HCT116 (cell line): ENCODE measurements around the gene UBE2F. TPM values are rescaled to one million over a fixed set of nuclear protein-coding genes. Genes with fewer than 3 reads are reported as not detected.

ENCODE experiments used
- ATAC-seq: fragments of 200-7000 bp; cut with Tn5 transposase; 2 replicates; pipeline ENCODE4 v1.9.1; 2020; ENCODE audit warnings: mild to moderate bottlenecking, moderate library complexity
- BruUV-seq: library from RNA; stranded (reverse); fragments of 400-500 nt; replicated peaks from 2 replicates; lab custom pipeline; 2021; lab: Mats Ljungman, UMichigan
- CTCF ChIA-PET: fragments of 300-600 bp; sonication (Branson Sonifier 250); formaldehyde crosslinking; loops from one replicate; lab custom pipeline; 2021; ENCODE audit warnings: antibody characterized with exemption; lab: Charles Lee
- POLR2A ChIA-PET: fragments of 300-600, 350-600 bp; sonication (Branson Sonifier 250); formaldehyde crosslinking; loops from one replicate; lab custom pipeline; 2021; ENCODE audit warnings: antibody characterized with exemption; lab: Charles Lee
- RAD21 ChIA-PET, 2 experiments: fragments of 300-600 bp; sonication (Branson Sonifier 250); formaldehyde crosslinking; loops; one replicate each; lab custom pipeline; 2023; ENCODE audit warnings: low total read pairs in 2 of 2; ENCODE audit not compliant: uncharacterized antibody in 2 of 2, unreplicated experiment in 2 of 2, low non-redundant PET in 1 of 2; lab: Charles Lee
- DNase-seq: peaks from one replicate; pipeline ENCODE4 v3.0.0-alpha.2; 2010; ENCODE audit warnings: low read depth, low spot score
- H2AFZ ChIP-seq: fragments of 200-600 bp; shearing (Covaris generic), sonication (generic); 2 replicates; pipeline ENCODE4 v1.6.1; 2017; ENCODE audit warnings: low read depth, mixed run types, mixed read lengths, antibody characterized with exemption, low read length; ENCODE audit not compliant: poor library complexity, severe bottlenecking
- H3K27ac ChIP-seq: 2 replicates; pipeline ENCODE4 v1.5.1; 2012; ENCODE audit warnings: low read depth, low read length
- H3K27me3 ChIP-seq: fragments of 200-600 bp; sonication (generic); 2 replicates; pipeline ENCODE4 v1.6.1; 2016; ENCODE audit warnings: mixed run types, low read length, mixed read lengths; ENCODE audit not compliant: insufficient read depth
- H3K36me3 ChIP-seq, 2 experiments: fragments of 200-500 bp in 1 of 2; fragments of 200-600 bp in 1 of 2; sonication (Bioruptor generic) in 1 of 2; sonication (generic) in 1 of 2; 2 replicates each; pipeline versions ENCODE4 v1.5.1 to v1.6.1; 2014 to 2016; ENCODE audit warnings: low read length in 2 of 2, inconsistent platforms in 1 of 2, mixed read lengths in 1 of 2, mixed run types in 1 of 2; ENCODE audit not compliant: insufficient read depth in 2 of 2, control insufficient read depth in 1 of 2
- H3K4me1 ChIP-seq, 2 experiments: fragments of 200-600 bp in 1 of 2; sonication (generic) in 1 of 2; 2 replicates each; pipeline versions ENCODE4 v1.5.1 to v1.6.1; 2012 to 2017; ENCODE audit warnings: low read length in 2 of 2, inconsistent platforms in 1 of 2, mild to moderate bottlenecking in 1 of 2, mixed read lengths in 1 of 2, mixed run types in 1 of 2, moderate library complexity in 1 of 2; ENCODE audit not compliant: insufficient read depth in 2 of 2, control insufficient read depth in 1 of 2
- H3K4me2 ChIP-seq: fragments of 200-600 bp; sonication (generic); 2 replicates; pipeline ENCODE4 v1.6.1; 2017; ENCODE audit warnings: mixed run types, low read length, mixed read lengths
- H3K4me3 ChIP-seq, 2 experiments: fragments of 200-600 bp in 1 of 2; sonication (generic) in 1 of 2; replicated peaks in 1 of 2; 2 replicates each; pipeline ENCODE4 v1.5.1; 2011 to 2016; ENCODE audit warnings: low read length in 2 of 2, control low read depth in 1 of 2, low read depth in 1 of 2, mild to moderate bottlenecking in 1 of 2, mixed read lengths in 1 of 2, mixed run types in 1 of 2
- H3K79me2 ChIP-seq: fragments of 200-600 bp; sonication (generic); 2 replicates; pipeline ENCODE4 v1.6.1; 2017; ENCODE audit warnings: mild to moderate bottlenecking, mixed run types, low read length, moderate library complexity, mixed read lengths; ENCODE audit not compliant: insufficient read depth
- H3K9ac ChIP-seq: fragments of 200-600 bp; sonication (generic); 2 replicates; pipeline ENCODE4 v1.6.1; 2016; ENCODE audit warnings: low read length, mixed read lengths
- H3K9me2 ChIP-seq: fragments of 200-600 bp; sonication (generic), shearing (Covaris generic); 2 replicates; pipeline ENCODE4 v1.6.1; 2017; ENCODE audit warnings: mixed run types, mild to moderate bottlenecking, moderate library complexity; ENCODE audit not compliant: insufficient read depth
- H3K9me3 ChIP-seq, 2 experiments: fragments of 200-500 bp in 1 of 2; fragments of 200-600 bp in 1 of 2; sonication (Bioruptor generic) in 1 of 2; sonication (generic) in 1 of 2; 2 replicates each; pipeline ENCODE4 v1.6.1; 2014 to 2017; ENCODE audit warnings: low read length in 2 of 2, mixed read lengths in 2 of 2, inconsistent platforms in 1 of 2, low read depth in 1 of 2, mild to moderate bottlenecking in 1 of 2, mixed run types in 1 of 2, moderate library complexity in 1 of 2; ENCODE audit not compliant: control insufficient read depth in 1 of 2, insufficient read depth in 1 of 2
- H4K20me1 ChIP-seq: fragments of 200-600 bp; sonication (generic), shearing (Covaris generic); 2 replicates; pipeline ENCODE4 v1.6.1; 2017; ENCODE audit warnings: mixed run types, mild to moderate bottlenecking, moderate library complexity; ENCODE audit not compliant: insufficient read depth
- EGR1 ChIP-seq: IDR thresholded peaks from 2 replicates; pipeline ENCODE4 v1.6.1; 2012; ENCODE audit warnings: low read depth
- POLR2A ChIP-seq: IDR thresholded peaks from 2 replicates; pipeline ENCODE4 v1.7.0; 2011; ENCODE audit warnings: borderline replicate concordance; ENCODE audit not compliant: insufficient read depth, insufficient read length; ENCODE audit errors: extremely low read depth
- TCF7L2 ChIP-seq: IDR thresholded peaks from 2 replicates; pipeline ENCODE4 v1.7.0; 2011; ENCODE audit warnings: borderline replicate concordance, inconsistent platforms; ENCODE audit not compliant: insufficient read depth, insufficient read length; ENCODE audit errors: extremely low read depth
- intact Hi-C: fragments of 100-400 bp; cut with micrococcal nuclease; formaldehyde crosslinking; loops from 2 replicates; pipeline ENCODE4 v1.10.0; 2022
- total RNA-seq: library from RNA; stranded (reverse); gene quantifications from one replicate; pipeline ENCODE4 v1.2.1, GENCODE V29; 2021; ENCODE audit not compliant: unreplicated experiment
- TF ChIP-seq, protein P1 (sequence below): IDR thresholded peaks from 2 replicates; pipeline ENCODE4 v1.6.1; 2012
- TF ChIP-seq, protein P2 (sequence below): IDR thresholded peaks from 2 replicates; pipeline ENCODE4 v1.6.1; 2011; ENCODE audit warnings: mild to moderate bottlenecking, low read length, moderate library complexity; ENCODE audit not compliant: insufficient replicate concordance; ENCODE audit errors: extremely low read depth

The UBE2F gene
- total RNA-seq, 1 experiment from 2014 or later, result 32.8 TPM

DNA sequence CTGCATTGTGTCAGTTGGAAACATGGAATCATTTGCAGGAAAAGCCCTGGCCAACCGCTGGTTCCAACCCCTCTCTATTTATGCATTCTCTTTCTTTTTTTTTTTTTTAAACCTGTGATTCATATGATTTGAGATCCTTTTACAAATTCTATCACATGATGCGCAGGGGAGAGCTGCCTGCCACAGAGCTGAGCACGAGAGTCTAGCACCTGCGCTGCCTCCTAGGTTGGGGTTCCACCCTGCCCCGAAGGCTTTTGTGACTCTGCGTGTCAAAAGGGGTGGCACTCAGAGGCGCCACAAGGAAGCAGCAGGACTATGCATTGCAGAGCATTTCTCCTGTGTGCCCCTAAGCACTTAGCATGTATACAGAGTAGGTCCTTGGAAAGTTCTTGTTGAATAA is 116.0 kb downstream of the UBE2F start:
- ChIA-PET CTCF (no interaction called here), RAD21 (no interaction called here)
- no TSS peak for BruUV-seq
- no peaks in the 10 kb centered on the region for H3K9me3 ChIP-seq
- no peak overlapping the region for H3K4me2 ChIP-seq
- no peak overlapping the region for H3K9ac ChIP-seq
- H3K4me3 ChIP-seq, result no peak overlapping the region
- H3K27me3 ChIP-seq, result no peaks in the 10 kb centered on the region
- H3K36me3 ChIP-seq, result peaks cover 19 to 30% of the 10 kb centered on the region in 2 experiments; a peak in 3 of 4 replicates
- peaks cover 9% of the 10 kb centered on the region; the same call in 1 of the 2 replicates for H3K79me2 ChIP-seq
- no peaks in the 10 kb centered on the region for H4K20me1 ChIP-seq
- no peak overlapping the region for H2AFZ ChIP-seq
- DNase-seq, result no peak
- TF ChIP-seq, protein P1, sequence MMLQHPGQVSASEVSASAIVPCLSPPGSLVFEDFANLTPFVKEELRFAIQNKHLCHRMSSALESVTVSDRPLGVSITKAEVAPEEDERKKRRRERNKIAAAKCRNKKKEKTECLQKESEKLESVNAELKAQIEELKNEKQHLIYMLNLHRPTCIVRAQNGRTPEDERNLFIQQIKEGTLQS, result no peak
- no peak for TF ChIP-seq EGR1
- TF ChIP-seq, all 23 proteins: peak for 0
- POLR2A ChIA-PET, result no interaction called here
- Histone ChIP-seq H3K27ac (no peak overlapping the region), H3K4me1 (no peaks in the 10 kb centered on the region), H3K9me2 (no peaks in the 10 kb centered on the region)
- intact Hi-C loops, result no loop called here
- ATAC-seq, result no peak

DNA sequence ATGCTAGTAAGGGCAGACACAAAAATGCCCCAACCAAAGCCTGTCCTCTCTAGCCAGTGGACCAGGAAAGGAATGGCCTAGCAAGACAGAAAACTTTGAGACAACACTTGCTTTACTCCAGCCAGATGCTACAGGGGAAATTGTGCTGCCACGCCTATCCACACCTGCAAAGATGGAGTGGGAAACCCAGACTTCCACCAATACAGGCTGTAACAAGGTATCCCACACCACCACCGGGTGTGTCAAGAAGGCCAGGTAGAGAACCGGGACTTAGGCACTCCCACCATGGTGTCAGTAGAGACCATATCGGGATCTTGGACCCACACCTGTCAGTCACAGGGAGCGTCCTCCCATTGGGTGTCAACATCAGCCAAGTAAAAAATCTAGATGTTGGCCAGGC is 117.1 kb downstream of the UBE2F start:
- no peak for ATAC-seq
- Histone ChIP-seq H2AFZ (no peak overlapping the region), H4K20me1 (no peaks in the 10 kb centered on the region), H3K27me3 (no peaks in the 10 kb centered on the region), H3K9me2 (no peaks in the 10 kb centered on the region), H3K36me3 (peaks cover 19 to 30% of the 10 kb centered on the region in 2 experiments; a peak in 3 of 4 replicates), H3K79me2 (peaks cover 9% of the 10 kb centered on the region; the same call in 1 of the 2 replicates), H3K4me3 (no peak overlapping the region), H3K4me1 (no peaks in the 10 kb centered on the region), H3K27ac (no peak overlapping the region), H3K9ac (no peak overlapping the region), H3K4me2 (no peak overlapping the region), H3K9me3 (no peaks in the 10 kb centered on the region)
- intact Hi-C loops, result no loop called here
- POLR2A ChIA-PET, result no interaction called here
- TF ChIP-seq, protein P2, sequence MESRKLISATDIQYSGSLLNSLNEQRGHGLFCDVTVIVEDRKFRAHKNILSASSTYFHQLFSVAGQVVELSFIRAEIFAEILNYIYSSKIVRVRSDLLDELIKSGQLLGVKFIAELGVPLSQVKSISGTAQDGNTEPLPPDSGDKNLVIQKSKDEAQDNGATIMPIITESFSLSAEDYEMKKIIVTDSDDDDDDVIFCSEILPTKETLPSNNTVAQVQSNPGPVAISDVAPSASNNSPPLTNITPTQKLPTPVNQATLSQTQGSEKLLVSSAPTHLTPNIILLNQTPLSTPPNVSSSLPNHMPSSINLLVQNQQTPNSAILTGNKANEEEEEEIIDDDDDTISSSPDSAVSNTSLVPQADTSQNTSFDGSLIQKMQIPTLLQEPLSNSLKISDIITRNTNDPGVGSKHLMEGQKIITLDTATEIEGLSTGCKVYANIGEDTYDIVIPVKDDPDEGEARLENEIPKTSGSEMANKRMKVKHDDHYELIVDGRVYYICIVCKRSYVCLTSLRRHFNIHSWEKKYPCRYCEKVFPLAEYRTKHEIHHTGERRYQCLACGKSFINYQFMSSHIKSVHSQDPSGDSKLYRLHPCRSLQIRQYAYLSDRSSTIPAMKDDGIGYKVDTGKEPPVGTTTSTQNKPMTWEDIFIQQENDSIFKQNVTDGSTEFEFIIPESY, result no peak
- TF ChIP-seq POLR2A (no peak), EGR1 (no peak), TCF7L2 (no peak)
- RAD21 ChIA-PET, result no interaction called here
- CTCF ChIA-PET, result no interaction called here
- no TSS peak for BruUV-seq
- no peak for DNase-seq
